IPS-15b (cell line): ENCODE results near the gene CHD2.
"Not testable (repeated sequence)": the region's sequence is repeated elsewhere in the genome, so short reads cannot be mapped to it uniquely, and the experiment has no call there.

ENCODE experiments used
- H3K27me3 ChIP-seq: one replicate; pipeline ENCODE4 v1.6.1; 2013; ENCODE audit warnings: low read length; ENCODE audit not compliant: control insufficient read depth, insufficient read depth
- H3K36me3 ChIP-seq: one replicate; pipeline ENCODE4 v1.6.1; 2013; ENCODE audit warnings: low read length; ENCODE audit not compliant: control insufficient read depth, insufficient read depth
- H3K4me1 ChIP-seq: one replicate; pipeline ENCODE4 v1.6.1; 2013; ENCODE audit warnings: mild to moderate bottlenecking, low read length; ENCODE audit not compliant: control insufficient read depth, insufficient read depth
- H3K4me3 ChIP-seq: one replicate; pipeline ENCODE4 v1.5.1; 2013; ENCODE audit warnings: low read depth, low read length
- H3K9ac ChIP-seq: one replicate; pipeline ENCODE4 v1.6.1; 2013; ENCODE audit warnings: low read depth, mild to moderate bottlenecking, low read length
- H3K9me3 ChIP-seq: one replicate; pipeline ENCODE4 v1.6.1; 2013; ENCODE audit warnings: mild to moderate bottlenecking, low read length; ENCODE audit not compliant: control insufficient read depth, insufficient read depth

Gene CHD2

GRCh38 chr15:92910451-92910850 lies 10.3 kb downstream of the CHD2 start:
- H3K9me3 ChIP-seq = no peaks in the 10 kb centered on the region
- H3K4me1 ChIP-seq = peaks cover 25% of the 10 kb centered on the region
- H3K9ac ChIP-seq = no peak overlapping the region
- H3K36me3 ChIP-seq = no peaks in the 10 kb centered on the region
- H3K4me3 ChIP-seq = no peak overlapping the region
- no peaks in the 10 kb centered on the region for H3K27me3 ChIP-seq

GRCh38 chr15:92914103-92914499 lies 14.0 kb downstream of the CHD2 start:
- H3K9ac ChIP-seq = no peak overlapping the region
- no peaks in the 10 kb centered on the region for H3K9me3 ChIP-seq
- no peak overlapping the region for H3K4me3 ChIP-seq
- H3K36me3 ChIP-seq = no peaks in the 10 kb centered on the region
- peaks cover 11% of the 10 kb centered on the region for H3K4me1 ChIP-seq
- no peaks in the 10 kb centered on the region for H3K27me3 ChIP-seq

- H3K9ac ChIP-seq = no peak overlapping the region
- H3K9me3 ChIP-seq = no peaks in the 10 kb centered on the region
- H3K4me1 ChIP-seq = peaks cover 11% of the 10 kb centered on the region
- H3K4me3 ChIP-seq = no peak overlapping the region
- H3K36me3 ChIP-seq = no peaks in the 10 kb centered on the region
- no peaks in the 10 kb centered on the region for H3K27me3 ChIP-seq
These were observed 14.7 kb downstream of the CHD2 start for GRCh38 chr15:92914768-92915221.

GRCh38 chr15:92915766-92916435 lies 15.8 kb downstream of the CHD2 start:
- no peaks in the 10 kb centered on the region for H3K9me3 ChIP-seq
- H3K4me1 ChIP-seq = peaks cover 21% of the 10 kb centered on the region
- no peaks in the 10 kb centered on the region for H3K36me3 ChIP-seq
- no peak overlapping the region for H3K9ac ChIP-seq
- H3K4me3 ChIP-seq = no peak overlapping the region
- no peaks in the 10 kb centered on the region for H3K27me3 ChIP-seq

GRCh38 chr15:92917598-92918407 lies 17.7 kb downstream of the CHD2 start:
- Histone ChIP-seq H3K4me3 (peak overlapping the region; percentile 9), H3K9me3 (no peaks in the 10 kb centered on the region), H3K4me1 (peaks cover 35% of the 10 kb centered on the region), H3K9ac (no peak overlapping the region), H3K36me3 (no peaks in the 10 kb centered on the region), H3K27me3 (no peaks in the 10 kb centered on the region)

- H3K36me3 ChIP-seq, H3K27me3 ChIP-seq, H3K9me3 ChIP-seq, H3K4me3 ChIP-seq, H3K9ac ChIP-seq: not testable (repeated sequence)
- H3K4me1 ChIP-seq = peaks cover 32% of the 10 kb centered on the region
These were observed 18.8 kb downstream of the CHD2 start for GRCh38 chr15:92918881-92919280.

- peaks cover 4% of the 10 kb centered on the region for H3K36me3 ChIP-seq
- H3K27me3 ChIP-seq = no peaks in the 10 kb centered on the region
- H3K4me1 ChIP-seq = peaks cover 27% of the 10 kb centered on the region
- H3K9ac ChIP-seq = no peak overlapping the region
- no peak overlapping the region for H3K4me3 ChIP-seq
- H3K9me3 ChIP-seq = no peaks in the 10 kb centered on the region
These were observed 20.6 kb downstream of the CHD2 start for GRCh38 chr15:92920595-92921161.

GRCh38 chr15:92921215-92922131 lies 21.3 kb downstream of the CHD2 start:
- no peak overlapping the region for H3K9ac ChIP-seq
- no peak overlapping the region for H3K4me3 ChIP-seq
- no peaks in the 10 kb centered on the region for H3K9me3 ChIP-seq
- no peaks in the 10 kb centered on the region for H3K27me3 ChIP-seq
- H3K4me1 ChIP-seq = peaks cover 27% of the 10 kb centered on the region
- H3K36me3 ChIP-seq = peaks cover 4% of the 10 kb centered on the region

- Histone ChIP-seq H3K4me1 (peaks cover 26% of the 10 kb centered on the region), H3K27me3 (no peaks in the 10 kb centered on the region), H3K36me3 (peaks cover 4% of the 10 kb centered on the region), H3K9ac (no peak overlapping the region), H3K9me3 (no peaks in the 10 kb centered on the region), H3K4me3 (no peak overlapping the region)
These were observed 22.4 kb downstream of the CHD2 start for GRCh38 chr15:92922418-92923002.

GRCh38 chr15:92924216-92924615 lies 24.1 kb downstream of the CHD2 start:
- peaks cover 24% of the 10 kb centered on the region for H3K4me1 ChIP-seq
- peaks cover 11% of the 10 kb centered on the region for H3K36me3 ChIP-seq

GRCh38 chr15:92925454-92925853 lies 25.3 kb downstream of the CHD2 start:
- peaks cover 14% of the 10 kb centered on the region for H3K36me3 ChIP-seq
- H3K9ac ChIP-seq = no peak overlapping the region
- no peaks in the 10 kb centered on the region for H3K9me3 ChIP-seq
- H3K27me3 ChIP-seq = no peaks in the 10 kb centered on the region
- no peak overlapping the region for H3K4me3 ChIP-seq
- H3K4me1 ChIP-seq = peaks cover 17% of the 10 kb centered on the region

More at GRCh38 chr15:92924216-92924615, 24.1 kb downstream of the CHD2 start:
- Histone ChIP-seq H3K9me3 (no peaks in the 10 kb centered on the region), H3K4me3 (no peak overlapping the region), H3K27me3 (no peaks in the 10 kb centered on the region), H3K9ac (no peak overlapping the region)
